WI38 (cell line): ENCODE results near the gene TOM1L1.

ENCODE experiments used
- H3K4me3 ChIP-seq: 2 replicates; pipeline ENCODE4 v1.5.1; 2011; ENCODE audit warnings: low read depth, mild to moderate bottlenecking, control low read depth, low read length
- CTCF ChIP-seq: IDR thresholded peaks from 2 replicates; pipeline ENCODE4 v1.5.1; 2012; ENCODE audit warnings: low read depth, mild to moderate bottlenecking, control low read depth, low read length

The TOM1L1 gene

GRCh38 chr17:54967621-54968261 lies 67.1 kb downstream of the TOM1L1 start:
- no peak; the same call in 1 of the 2 replicates for TF ChIP-seq CTCF

GRCh38 chr17:54968262-54968987 lies 67.8 kb downstream of the TOM1L1 start, which contains the start of the genes COX11 and STXBP4:
Gene COX11, minus strand, starts transcription at chr17:54968654. Its CDS starts 8 bp downstream, at chr17:54968646.
Gene STXBP4, plus strand, starts transcription at chr17:54968765. Its CDS starts 17,455 bp downstream, at chr17:54986220.
- peak within 1 kb of the TSS; percentile 97 for H3K4me3 ChIP-seq
- TF ChIP-seq CTCF: 0 out of 2 replicates have a peak, but pooled peaks have one; percentile 31

More at GRCh38 chr17:54967621-54968261, 67.1 kb downstream of the TOM1L1 start:
- peak overlapping the region; percentile 97 for H3K4me3 ChIP-seq

GRCh38 chr17:54968988-54969332 lies 68.3 kb downstream of the TOM1L1 start:
- H3K4me3 ChIP-seq: peak overlapping the region; percentile 97
- no peak for TF ChIP-seq CTCF

GRCh38 chr17:54969658-54970572 lies 69.3 kb downstream of the TOM1L1 start:
- peak overlapping the region; percentile 97 for H3K4me3 ChIP-seq
- TF ChIP-seq CTCF: no peak

GRCh38 chr17:54971147-54971546 lies 70.5 kb downstream of the TOM1L1 start:
- no peak overlapping the region for H3K4me3 ChIP-seq
- no peak for TF ChIP-seq CTCF

GRCh38 chr17:54971901-54972300 lies 71.2 kb downstream of the TOM1L1 start:
- no peak for TF ChIP-seq CTCF
- H3K4me3 ChIP-seq: no peak overlapping the region
